HG02870 (cell line): ENCODE data around the gene FRAT1.
A peak's percentile ranks its signal among the peaks of the same experiment; 100 is the strongest.

Experiments used
- ATAC-seq: cut with Tn5 transposase; IDR thresholded peaks from one replicate; pipeline ENCODE4 v1.9.1; 2021; ENCODE audit warnings: mild to moderate bottlenecking, moderate library complexity; ENCODE audit not compliant: unreplicated experiment

Gene FRAT1

DNA sequence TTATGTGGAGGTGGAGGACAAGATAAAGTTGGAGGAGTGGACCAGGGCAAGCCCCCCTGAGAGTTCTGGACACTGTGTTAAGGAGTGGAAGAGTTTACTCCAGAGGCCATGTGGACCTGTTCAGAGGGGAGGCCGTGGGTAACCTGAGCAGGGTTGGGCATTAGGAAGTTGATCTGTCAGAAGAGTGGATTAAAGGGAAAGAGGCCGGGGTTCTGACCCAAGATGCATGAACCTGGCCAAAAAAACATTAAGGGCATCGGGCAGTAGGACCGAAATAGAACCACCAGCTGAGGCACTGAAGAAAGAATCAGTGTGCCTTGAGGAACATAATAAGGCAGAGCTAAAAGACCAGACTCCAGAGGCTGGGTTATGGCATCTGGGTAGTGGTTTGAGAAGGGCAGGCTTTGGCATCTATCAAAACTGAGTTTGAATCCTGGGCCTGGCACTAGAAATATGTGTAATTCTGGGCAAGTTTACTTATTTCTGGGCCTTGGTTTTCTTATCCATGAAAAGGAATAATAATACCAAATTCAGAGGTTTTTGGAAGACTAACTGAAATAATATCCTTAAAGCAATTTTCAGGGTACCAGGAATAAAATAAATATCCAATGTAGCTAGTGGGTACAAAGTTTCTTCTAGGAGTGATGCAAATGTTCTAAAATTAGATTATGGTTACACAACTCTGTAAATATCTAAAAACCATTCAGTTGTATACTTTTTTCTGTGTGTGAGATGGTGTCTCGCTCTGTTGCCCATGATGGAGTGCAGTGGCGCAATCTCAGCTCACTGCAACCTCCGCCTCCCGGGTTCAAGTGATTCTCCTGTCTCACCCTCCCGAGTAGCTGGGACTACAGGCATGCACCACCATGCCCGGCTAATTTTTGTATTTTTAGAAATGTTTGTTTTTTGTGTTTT is 10.9 kb upstream of the FRAT1 start:
- ATAC-seq = no peak

DNA sequence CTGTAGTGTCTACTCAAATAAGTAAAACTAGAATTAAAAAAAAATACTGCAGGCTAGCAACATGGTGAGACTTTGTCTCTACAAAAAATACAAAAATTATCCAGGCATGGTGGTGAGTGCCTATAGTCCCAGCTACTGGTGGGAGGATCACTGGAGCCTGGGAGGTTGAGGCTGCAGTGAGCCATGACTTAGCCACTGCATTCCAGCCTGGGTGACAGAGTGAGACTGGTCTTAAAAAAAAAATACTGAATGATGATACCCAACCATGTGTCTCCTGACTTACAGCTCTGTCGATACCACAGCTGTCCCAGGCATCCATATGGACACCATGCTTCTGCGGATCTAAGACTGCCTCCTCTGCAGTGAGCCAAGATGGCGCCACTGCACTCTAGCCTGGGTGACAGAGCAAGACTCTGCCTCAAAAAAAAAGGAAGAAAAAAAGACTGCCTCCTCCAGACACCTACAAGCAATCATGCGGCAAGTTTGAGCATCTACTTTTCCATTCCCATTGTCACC is 7.9 kb upstream of the FRAT1 start:
- ATAC-seq = no peak

DNA sequence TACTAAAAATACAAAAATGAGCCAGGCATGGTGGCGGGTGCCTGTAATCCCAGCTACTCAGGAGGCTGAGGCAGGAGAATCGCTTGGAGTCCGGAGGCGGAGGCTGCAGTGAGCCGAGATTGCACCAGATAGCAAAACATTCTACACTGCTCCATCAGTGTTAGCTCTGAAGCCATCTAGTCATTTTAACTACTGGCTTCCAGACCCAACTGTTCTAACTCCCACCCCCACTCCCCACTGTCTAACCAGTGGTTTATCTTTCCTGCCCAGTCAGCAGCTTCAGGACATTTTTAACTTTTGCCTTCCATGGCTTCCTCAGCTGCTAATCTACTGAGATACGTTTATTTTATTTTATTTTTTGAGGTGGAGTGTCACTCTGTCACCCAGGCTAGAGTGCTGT is 6.2 kb upstream of the FRAT1 start:
- no peak for ATAC-seq

DNA sequence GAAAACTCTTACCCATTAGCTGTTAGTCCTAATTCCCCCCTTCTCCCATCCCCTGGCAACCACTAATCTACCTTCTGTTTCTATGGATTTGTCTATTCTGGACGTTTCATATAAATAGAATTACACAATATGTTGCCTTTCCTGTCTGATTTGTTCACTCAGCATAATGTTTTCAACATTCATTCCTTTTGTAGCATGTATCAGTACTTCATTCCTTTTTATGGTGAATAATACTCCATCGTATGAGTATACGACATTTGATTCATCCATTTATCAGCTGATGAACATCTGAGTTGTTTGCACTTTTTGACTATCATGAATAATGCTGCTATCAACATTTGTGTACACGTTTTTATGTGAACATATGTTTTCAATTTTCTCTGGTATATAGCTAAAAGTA is 4.4 kb upstream of the FRAT1 start:
- no peak for ATAC-seq

DNA sequence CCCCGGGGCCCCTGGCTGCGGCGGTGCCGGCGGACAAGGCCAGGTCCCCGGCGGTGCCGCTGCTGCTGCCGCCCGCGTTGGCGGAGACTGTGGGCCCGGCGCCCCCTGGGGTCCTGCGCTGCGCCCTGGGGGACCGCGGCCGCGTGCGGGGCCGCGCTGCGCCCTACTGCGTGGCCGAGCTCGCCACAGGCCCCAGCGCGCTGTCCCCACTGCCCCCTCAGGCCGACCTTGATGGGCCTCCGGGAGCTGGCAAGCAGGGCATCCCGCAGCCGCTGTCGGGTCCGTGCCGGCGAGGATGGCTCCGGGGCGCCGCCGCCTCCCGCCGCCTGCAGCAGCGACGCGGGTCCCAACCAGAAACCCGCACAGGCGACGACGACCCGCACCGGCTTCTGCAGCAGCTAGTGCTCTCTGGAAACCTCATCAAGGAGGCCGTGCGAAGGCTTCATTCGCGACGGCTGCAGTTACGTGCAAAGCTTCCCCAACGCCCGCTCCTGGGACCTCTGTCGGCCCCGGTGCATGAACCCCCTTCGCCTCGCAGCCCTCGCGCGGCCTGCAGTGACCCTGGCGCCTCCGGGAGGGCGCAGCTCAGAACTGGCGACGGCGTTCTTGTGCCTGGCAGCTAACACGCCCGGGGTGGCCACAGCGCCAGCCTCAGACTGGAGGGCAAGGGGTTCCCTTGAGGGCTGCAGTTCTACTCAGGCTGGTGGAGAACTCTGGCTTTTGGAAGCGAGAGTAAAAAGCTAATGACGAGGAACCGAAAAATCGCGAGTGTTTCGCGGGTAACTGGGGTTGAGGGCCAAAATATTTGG is 804 bp downstream of the FRAT1 start:
- no peak for ATAC-seq

DNA sequence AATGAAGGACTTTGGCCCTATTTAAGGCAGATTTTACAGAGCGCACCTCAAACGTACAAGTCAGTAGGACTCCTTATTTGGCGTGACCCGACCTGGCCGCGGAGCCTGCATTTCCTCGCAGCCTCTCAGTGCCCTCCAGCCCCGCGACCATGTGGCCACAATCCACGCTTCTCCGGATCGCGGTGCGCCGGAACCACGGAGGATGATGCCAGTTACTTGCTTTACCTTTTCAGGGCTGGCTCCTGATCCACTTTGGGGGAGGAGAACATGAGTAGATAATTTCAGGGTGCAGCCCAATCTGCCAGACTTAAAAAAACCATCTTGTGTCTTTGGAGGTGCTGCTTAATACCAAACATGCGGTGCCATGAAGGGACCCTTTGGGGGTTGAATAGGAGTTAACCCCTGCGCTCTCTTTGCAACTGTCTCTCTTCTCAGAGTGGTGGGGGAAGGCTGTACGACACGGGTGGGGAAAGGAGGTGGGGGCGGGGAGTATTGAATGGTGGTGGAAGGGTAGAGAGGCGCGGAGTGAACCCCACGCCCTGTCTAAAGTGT is 1.5 kb downstream of the FRAT1 start:
- no peak for ATAC-seq

DNA sequence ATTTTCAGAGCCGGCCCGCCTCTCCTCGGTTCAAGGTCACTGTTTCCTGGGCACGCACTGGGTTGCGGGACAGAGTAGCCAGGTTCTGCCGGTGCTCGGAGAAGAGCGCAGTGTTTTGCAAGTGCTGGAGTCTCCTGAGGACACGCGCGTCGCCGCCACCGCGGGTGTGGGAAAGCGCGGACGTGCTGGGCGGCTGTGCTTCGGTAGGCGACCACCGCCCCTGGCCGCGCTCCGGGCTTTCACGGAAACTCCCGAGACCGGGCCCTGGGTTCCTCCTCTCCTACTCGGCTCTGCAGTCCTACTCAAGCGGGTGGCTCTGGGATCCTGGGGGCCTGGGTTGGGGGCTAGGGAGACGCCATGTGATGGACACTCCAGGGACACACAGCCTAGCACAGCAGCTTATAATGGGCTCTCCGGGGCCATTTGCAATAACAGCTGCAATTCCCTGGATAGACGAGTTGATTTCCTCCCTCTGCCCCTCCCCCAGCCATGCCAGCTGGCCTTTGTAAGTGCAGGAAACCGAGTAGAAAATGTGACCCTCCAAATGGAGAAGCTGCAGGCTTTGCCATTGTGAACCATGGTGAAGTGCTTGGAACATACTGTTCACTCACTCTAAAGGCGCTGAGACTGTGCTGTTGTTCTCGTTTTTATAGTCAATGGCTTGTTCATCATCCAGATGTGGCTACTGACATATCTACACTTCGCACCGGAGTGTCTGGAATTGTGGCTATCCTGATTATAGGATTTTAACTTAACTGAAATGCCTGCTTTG is 2.1 kb downstream of the FRAT1 start:
- ATAC-seq = no peak

GRCh38 chr10:97321804-97322190 is 2.7 kb downstream of the FRAT1 start:
- ATAC-seq = no peak

DNA sequence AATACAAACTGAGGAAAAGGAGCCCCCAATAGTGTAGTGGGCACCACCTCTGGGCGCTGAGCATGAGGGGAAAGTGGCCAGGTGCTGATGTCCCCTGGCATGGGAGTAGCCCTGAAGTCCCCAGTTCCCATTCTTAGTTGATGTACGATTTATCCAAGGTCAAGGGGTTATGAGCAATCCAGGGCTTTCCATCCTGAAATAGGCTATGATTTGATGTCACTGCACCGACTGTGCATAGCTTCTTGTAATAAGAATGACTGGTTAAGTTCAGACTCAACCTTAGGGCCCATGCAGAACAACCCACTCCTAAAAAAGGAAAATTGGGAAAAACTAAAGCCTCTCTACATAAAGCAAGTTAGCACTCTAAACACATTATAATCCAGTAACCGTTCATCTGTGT is 4.4 kb downstream of the FRAT1 start:
- ATAC-seq = no peak

- no peak for ATAC-seq
Measured at GRCh38 chr10:97325754-97326153, 6.7 kb downstream of the FRAT1 start.

GRCh38 chr10:97327348-97328294 is 8.6 kb downstream of the FRAT1 start:
- no peak for ATAC-seq

DNA sequence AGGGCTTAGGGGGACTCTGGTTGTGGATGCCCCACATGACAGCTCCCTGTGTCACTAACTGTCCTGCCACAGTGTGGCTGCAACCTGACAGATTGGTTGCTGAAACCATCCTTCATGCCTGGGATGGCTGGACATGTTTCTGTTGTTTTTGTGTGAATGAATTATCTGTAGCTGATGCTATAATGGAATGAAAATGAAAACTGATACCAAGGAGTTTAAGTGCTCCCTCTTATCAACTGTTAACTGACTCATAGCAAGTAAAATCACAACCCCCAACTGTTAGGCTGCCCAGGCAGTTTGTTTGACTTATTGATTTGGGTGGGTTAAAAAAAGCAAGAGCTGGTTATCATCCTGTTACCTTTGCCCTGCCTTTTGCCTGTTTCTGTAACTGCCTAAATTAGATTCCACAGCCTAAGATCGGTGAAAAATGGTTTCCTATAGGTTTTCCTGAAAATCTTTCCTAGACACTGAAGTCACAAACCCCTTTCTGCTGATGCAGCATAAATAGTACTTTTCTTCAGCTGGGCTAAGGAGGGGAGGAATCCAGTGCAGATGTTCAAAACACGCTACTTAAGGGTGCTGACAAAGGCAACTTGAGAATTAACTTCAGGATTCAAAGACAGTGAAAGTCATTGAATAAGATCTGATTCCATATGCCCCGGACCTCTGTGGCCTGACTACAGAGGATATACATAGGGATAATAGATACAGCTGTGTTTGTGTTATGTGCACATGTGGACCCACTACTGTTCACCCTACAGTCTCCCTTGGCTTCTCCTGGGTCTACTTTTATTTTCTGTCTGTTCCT is 9.8 kb downstream of the FRAT1 start:
- ATAC-seq = no peak

- no peak for ATAC-seq
Measured at GRCh38 chr10:97329766-97330165, 10.7 kb downstream of the FRAT1 start.

GRCh38 chr10:97331153-97331703 is 12.2 kb downstream of the FRAT1 start:
- no peak for ATAC-seq

DNA sequence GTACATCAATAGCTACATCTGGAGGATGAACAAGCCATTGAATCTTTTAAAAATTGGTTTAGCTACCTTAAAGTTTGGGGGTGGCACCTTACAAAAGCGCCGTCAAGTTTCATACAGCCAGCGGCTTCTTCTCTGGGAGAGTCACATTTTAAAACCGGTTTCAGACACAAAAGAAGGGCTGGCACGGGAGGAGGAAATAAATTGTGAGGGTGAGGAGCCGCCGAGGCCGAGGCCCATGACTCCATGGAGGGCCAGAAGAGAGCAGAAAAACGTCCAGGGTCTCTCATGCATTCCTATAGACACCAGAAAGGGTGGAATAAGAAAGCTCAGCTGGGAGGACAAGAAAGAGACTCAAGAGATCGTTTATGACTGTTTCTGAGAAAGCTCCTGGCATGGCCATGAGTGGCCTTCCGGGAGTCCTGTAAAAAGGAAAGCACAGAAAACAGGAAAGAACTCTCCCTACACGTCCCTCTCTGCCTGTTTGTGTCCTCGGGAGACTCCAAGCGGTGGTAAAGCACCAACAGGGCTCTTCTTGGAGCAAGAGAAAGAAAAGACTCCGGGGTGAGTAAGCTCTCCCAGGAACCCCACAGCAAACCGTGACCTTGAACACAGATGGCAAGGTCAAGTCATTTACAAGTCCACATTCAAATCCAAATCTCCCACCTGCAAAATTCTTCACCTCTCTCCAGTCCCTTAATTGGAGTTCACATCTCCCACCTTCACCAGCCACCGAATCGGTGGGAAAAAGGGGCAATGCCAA is 13.7 kb downstream of the FRAT1 start:
- ATAC-seq = no peak

GRCh38 chr10:97333351-97333600 is 14.2 kb downstream of the FRAT1 start:
- no peak for ATAC-seq

GRCh38 chr10:97333601-97334369 is 14.7 kb downstream of the FRAT1 start:
- ATAC-seq = peak; percentile 14
